ENCODE measurements around the gene EXOC7.

Gene EXOC7

GRCh38 chr17:76036497-76037261 is 66.9 kb downstream of the EXOC7 start:
- DNase-seq: no peak

GRCh38 chr17:76034428-76035350 is 68.9 kb downstream of the EXOC7 start:
- no peak for DNase-seq

GRCh38 chr17:76033139-76033538 is 70.4 kb downstream of the EXOC7 start:
- no peak for DNase-seq

GRCh38 chr17:76032780-76033108 is 70.8 kb downstream of the EXOC7 start:
- DNase-seq: no peak

- no peak for DNase-seq
Observed at GRCh38 chr17:76032073-76032779, 71.4 kb downstream of the EXOC7 start.
